Mammary epithelial cell (primary cell): ENCODE results near the gene ADAMTS3.

ENCODE experiments used
- EZH2 ChIP-seq: IDR thresholded peaks from 2 replicates; pipeline ENCODE4 v1.6.1; 2012; ENCODE audit warnings: low read length, inconsistent platforms, borderline replicate concordance
- TF ChIP-seq, protein P1 (sequence below), 2 donors: IDR thresholded peaks in 1 of 2; conservative IDR thresholded peaks in 1 of 2; 2 replicates each; pipeline ENCODE4 v1.5.1; 2011 to 2012; ENCODE audit warnings: inconsistent platforms in 2 of 2, low read length in 2 of 2, mild to moderate bottlenecking in 2 of 2, control low read depth in 1 of 2, low read depth in 1 of 2; ENCODE audit not compliant: insufficient read depth in 1 of 2; ENCODE audit errors: extremely low read depth in 1 of 2

DNA sequence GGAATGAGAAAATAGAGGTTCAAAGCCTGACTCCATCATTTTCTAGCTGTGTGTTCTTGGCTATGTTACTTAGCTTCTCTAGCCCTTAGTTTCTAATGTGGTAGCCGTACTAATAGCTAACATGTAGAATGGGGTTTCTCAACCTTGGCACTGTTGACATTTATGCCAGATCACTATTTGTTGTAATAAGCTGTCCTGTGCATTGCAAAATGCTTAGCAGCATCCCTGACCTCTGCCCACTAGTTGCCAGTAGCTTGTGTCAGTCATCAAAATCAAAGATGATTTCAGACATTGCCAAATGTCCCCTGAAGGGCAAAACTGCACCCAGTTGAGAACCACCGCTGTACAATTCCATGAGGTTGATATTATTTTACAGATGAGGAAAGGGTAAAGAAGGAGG lies 18.3 kb upstream of the ADAMTS3 start:
- TF ChIP-seq EZH2: no peak
- TF ChIP-seq, protein P1, sequence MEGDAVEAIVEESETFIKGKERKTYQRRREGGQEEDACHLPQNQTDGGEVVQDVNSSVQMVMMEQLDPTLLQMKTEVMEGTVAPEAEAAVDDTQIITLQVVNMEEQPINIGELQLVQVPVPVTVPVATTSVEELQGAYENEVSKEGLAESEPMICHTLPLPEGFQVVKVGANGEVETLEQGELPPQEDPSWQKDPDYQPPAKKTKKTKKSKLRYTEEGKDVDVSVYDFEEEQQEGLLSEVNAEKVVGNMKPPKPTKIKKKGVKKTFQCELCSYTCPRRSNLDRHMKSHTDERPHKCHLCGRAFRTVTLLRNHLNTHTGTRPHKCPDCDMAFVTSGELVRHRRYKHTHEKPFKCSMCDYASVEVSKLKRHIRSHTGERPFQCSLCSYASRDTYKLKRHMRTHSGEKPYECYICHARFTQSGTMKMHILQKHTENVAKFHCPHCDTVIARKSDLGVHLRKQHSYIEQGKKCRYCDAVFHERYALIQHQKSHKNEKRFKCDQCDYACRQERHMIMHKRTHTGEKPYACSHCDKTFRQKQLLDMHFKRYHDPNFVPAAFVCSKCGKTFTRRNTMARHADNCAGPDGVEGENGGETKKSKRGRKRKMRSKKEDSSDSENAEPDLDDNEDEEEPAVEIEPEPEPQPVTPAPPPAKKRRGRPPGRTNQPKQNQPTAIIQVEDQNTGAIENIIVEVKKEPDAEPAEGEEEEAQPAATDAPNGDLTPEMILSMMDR (conservative IDR thresholded peaks at IDR 0.05 in 1 of 2, IDR thresholded peaks at IDR 0.05 in 1 of 2; ENCODE audit: extremely low read depth in 1 of 2, insufficient read depth in 1 of 2, low read depth in 1 of 2, low read length in 2 of 2): no peak
